ENCODE data around the gene TRAM2.
A peak's percentile ranks its signal among the peaks of the same experiment; 100 is the strongest.

The TRAM2 gene

GRCh38 chr6:52591832-52592231 lies 15.0 kb upstream of the TRAM2 start:
- DNase-seq: no peak

DNA sequence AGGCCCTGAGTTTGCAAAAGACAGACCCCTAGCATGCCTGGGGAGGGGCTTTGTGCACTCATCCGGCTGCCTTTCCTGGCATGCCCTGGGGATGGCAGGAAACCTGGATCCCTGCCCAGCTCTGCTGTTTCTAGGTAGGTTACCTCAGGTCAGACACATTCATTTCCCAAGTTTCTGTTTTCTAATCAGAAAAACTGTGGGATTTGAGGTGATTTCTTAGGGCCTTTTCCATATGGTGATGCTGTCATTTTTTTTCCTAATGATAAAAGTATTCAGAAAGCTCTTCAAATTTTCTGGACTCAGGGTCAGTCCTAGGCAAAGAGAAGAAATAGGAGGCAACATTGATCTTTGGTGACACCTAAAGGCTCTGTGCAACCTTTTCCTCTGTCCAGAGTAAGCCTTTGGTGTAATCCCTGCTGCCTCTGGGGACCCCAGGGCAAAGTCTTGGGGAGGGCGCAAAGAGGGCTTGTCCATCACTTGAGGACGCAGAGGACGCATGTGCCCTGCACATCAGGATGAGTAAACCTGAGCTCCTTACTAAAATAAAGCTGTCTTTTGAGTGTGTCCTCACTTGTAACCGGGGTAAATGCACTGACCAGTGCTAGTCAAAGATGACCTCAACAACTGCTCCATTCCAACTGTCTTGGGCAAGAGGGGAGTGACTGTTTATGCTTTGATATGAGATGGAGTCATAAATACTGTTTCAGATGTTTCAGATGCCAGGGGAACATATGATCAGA lies 13.5 kb upstream of the TRAM2 start:
- no peak for DNase-seq

- DNase-seq: no peak
Measured at GRCh38 chr6:52588710-52589091, 11.8 kb upstream of the TRAM2 start.

- no peak for DNase-seq
Measured at GRCh38 chr6:52588087-52588709, 11.3 kb upstream of the TRAM2 start.

GRCh38 chr6:52587001-52587400 lies 10.1 kb upstream of the TRAM2 start:
- no peak for DNase-seq

DNA sequence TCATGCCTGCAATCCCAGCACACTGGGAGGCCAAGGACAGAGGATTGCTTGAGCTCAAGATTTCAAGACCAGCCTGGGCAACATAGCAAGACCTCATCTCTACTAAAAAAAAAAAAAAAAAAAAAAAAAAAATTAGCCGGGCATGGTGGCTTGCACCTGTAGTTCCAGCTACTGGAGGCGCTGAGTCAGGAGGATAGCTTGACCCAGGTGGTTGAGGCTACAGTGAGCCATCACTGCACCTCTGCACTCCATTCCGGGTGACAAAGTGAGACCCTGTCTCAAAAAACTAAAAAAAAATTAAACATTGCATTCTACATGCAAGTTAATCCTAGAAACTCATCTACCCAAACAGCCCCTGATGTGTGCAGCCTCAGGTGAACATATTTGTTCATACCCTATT lies 7.3 kb upstream of the TRAM2 start:
- no peak for DNase-seq

GRCh38 chr6:52582996-52583395 lies 6.1 kb upstream of the TRAM2 start:
- no peak for DNase-seq

- DNase-seq: no peak
Measured at GRCh38 chr6:52582446-52582845, 5.6 kb upstream of the TRAM2 start.

DNA sequence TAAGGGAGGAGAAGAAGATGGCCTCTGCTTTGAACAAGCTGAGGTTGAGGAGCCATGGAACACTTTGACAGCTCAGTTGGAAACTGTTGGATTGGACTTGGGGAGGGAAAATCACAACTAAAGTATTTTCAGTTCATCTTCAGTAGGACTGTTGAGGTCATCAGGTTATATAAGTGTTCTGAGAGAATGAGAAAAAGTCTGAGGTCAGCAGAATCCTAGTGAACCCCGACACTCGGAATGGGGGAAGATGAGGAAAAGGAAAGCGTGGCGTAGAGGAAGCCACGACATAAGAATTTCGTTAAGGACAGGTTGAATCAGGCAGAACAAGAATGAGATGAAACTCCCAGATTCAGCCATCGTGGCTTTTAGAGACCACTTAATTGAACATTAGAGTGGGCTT lies 4.0 kb upstream of the TRAM2 start:
- no peak for DNase-seq

- no peak for DNase-seq
Measured at GRCh38 chr6:52579006-52579660, 2.3 kb upstream of the TRAM2 start.

- DNase-seq: no peak
Measured at GRCh38 chr6:52577778-52578463, 1.1 kb upstream of the TRAM2 start.

DNA sequence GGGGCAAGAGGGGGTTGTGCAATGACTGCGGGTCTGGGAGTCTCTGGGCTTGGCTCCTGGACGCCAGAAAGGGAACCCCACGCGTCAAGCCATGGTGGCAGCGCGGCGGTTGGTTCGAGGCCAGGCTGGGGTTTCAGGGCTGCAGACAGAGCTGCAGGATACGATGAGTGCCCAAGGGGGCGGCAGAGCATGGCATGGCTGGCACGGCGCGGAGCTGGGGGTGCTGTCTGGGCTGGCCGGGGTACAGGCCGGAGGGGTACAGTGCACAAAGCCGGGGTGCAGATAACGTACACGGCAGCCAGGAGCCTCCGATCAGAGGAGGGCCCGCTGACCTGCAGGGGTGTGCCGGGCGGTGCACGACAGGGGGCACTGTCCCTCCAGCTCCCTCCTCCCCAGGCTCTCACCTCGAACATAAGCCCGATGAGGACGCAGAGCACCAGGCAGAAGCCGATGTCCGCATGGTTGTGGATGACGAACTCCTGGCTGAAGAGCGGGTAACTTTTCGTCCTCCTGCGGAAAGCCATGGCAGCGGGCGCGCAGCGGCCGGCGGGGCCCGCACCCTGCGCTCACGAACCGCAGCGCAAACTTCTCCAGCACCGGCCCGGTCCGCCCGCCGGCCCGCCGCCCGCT lies 353 bp downstream of the TRAM2 start:
- DNase-seq: peak; percentile 35

DNA sequence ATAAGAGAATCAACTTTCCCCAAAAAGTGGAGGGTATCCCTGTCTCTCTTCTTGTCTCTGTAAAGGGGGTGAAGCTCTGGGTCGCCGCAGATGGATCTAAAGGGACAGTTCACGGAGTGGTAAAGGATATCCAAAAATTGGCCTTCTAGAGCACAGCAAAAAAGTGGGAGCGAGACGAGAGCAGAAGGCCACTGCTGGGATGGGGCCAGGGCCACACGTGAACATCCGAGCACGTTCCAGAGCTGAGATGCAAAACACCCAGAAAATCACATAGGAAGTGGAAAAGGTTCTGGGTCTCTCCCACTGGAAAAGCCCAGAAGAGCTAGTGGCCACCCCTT lies 837 bp downstream of the TRAM2 start:
- DNase-seq: no peak

DNA sequence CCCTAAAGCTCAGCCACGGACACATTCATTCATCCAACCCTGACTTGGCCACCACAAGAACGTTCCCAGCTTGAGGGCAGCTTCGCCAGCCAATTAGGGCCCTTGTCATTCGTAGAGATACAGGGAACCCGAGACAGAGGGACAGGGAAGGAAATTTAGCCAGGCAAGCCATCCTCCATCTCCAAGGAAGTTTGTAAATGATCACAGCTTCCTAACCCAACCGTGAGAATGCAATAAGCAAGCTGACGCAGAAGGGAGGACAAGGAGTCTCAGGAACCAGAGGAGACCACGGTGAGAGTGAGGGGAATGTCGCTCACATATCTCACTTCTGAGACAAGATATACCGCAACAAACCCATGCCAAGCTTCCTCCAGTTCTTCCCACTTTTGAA lies 1.4 kb downstream of the TRAM2 start:
- no peak for DNase-seq

DNA sequence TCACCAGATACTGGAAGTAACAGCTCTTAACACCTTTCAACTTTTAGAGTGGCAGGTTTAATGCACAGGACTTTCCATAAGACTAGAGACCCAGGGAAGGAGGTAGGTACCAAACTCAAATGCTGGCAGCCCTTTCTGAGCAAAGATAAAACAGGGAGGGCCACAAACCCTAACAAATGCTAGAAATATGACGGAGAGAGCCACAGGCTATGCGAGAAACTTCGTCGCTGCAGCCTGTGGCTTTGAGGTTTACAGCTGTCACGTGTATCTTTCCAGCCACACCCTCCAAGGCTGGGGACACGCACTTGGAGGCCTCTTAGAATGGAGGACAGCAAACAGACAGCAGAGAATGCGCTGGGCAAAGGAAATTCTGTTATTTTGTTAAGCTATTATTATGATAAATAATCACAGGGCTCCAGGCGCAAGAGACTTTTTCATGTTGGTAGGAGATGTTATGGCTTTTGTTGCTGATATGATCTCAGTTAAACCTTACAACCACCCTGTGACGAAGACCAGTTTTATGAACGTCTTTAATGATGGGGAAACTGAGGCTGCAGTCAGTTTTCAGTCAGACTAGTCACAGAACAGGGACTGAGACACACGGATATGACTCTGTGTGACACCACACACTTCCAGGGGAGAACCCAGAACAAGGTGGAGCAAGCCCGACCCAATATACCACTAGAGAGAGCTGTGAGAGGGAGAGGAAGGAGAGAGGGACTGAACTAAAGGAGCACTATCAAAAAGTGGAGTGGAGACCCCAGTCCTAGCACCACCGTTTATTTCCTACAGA lies 2.0 kb downstream of the TRAM2 start:
- DNase-seq: peak; percentile 46

GRCh38 chr6:52573295-52573694 lies 3.6 kb downstream of the TRAM2 start:
- DNase-seq: no peak

- DNase-seq: no peak
Measured at GRCh38 chr6:52572536-52572935, 4.3 kb downstream of the TRAM2 start.

- DNase-seq: no peak
Measured at GRCh38 chr6:52571099-52571755, 5.6 kb downstream of the TRAM2 start.

DNA sequence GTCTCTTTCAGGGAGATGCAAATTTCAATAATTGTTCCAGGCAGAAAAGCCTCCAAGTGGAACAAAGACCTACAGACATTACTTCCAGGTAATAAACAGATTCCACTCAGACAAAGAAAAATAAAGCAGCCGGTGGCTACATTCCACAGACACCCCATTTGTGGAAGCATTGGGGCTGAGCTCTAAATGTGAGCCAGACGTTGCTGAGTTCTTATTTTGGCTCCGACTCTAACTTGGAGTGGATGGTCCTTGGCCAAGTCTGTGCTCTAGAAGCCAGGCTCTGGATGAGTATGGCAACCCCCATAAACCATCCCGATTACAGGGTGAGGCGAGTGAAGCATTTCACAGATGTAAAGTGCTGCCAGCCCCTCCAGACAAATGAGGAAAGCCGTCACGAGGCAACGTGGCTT lies 6.6 kb downstream of the TRAM2 start:
- no peak for DNase-seq

GRCh38 chr6:52568320-52568719 lies 8.5 kb downstream of the TRAM2 start:
- DNase-seq: no peak

GRCh38 chr6:52566853-52567279 lies 10.0 kb downstream of the TRAM2 start:
- DNase-seq: no peak

- no peak for DNase-seq
Measured at GRCh38 chr6:52566201-52566600, 10.7 kb downstream of the TRAM2 start.
